B cell (primary cell): ENCODE data around the gene SEC16B.

Source experiments
- CTCF ChIP-seq: fragments of 200-600 bp; IDR thresholded peaks from one replicate; pipeline ENCODE4 v1.8.0; 2022; ENCODE audit warnings: antibody characterized with exemption, mild to moderate bottlenecking
- EZH2 ChIP-seq: IDR thresholded peaks from 2 replicates; pipeline ENCODE4 v1.6.1; 2012; ENCODE audit warnings: borderline replicate concordance, low read depth, mild to moderate bottlenecking, moderate library complexity, low read length; ENCODE audit not compliant: insufficient read depth, poor library complexity, severe bottlenecking

GRCh38 chr1:177922209-177922608 is 47.6 kb downstream of the SEC16B start:
- TF ChIP-seq EZH2, result no peak
- no peak for TF ChIP-seq CTCF
